Prostate gland (tissue), 2 donors: ENCODE results near the gene MAPKAPK3.

Source experiments
- POLR2A ChIP-seq: fragments of 450-650 bp; IDR thresholded peaks from one replicate; pipeline ENCODE4 v1.6.1; 2016; ENCODE audit warnings: antibody characterized with exemption, mild to moderate bottlenecking
- POLR2AphosphoS5 ChIP-seq: sonication (generic); formaldehyde crosslinking; IDR thresholded peaks from one replicate; pipeline ENCODE4 v1.6.1; 2017; ENCODE audit warnings: antibody characterized with exemption
- TF ChIP-seq, protein P1 (sequence below), 4 experiments: fragments of 200-600 bp in 2 of 4; fragments of 450-650 bp in 2 of 4; sonication (generic) in 2 of 4; IDR thresholded peaks; 1 replicate in 3 of 4; 2 replicates in 1 of 4; pipeline ENCODE4 v1.5.1; 2016 to 2019; ENCODE audit warnings: antibody characterized with exemption in 4 of 4, mild to moderate bottlenecking in 2 of 4, moderate library complexity in 2 of 4

DNA sequence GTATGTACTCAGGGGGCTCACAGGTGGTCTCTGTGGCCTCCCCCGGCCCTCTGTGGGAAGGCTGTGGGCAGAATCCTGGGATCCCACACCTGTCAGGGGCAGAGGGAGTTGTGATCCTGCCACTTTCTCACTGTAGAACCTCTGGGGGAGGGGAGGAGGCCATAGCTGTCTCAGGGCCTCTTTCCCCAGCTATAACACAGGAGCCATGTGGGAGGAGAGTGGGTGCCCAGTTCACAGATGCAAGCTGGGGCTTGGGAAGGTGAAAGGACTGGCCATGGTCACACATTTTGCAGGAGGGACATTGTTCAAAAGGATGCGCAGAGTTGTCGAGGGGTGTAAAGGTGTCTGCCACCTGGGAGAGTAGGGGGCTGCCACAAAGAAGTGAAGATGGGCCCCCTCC is 11.7 kb downstream of the MAPKAPK3 start:
- TF ChIP-seq, protein P1, sequence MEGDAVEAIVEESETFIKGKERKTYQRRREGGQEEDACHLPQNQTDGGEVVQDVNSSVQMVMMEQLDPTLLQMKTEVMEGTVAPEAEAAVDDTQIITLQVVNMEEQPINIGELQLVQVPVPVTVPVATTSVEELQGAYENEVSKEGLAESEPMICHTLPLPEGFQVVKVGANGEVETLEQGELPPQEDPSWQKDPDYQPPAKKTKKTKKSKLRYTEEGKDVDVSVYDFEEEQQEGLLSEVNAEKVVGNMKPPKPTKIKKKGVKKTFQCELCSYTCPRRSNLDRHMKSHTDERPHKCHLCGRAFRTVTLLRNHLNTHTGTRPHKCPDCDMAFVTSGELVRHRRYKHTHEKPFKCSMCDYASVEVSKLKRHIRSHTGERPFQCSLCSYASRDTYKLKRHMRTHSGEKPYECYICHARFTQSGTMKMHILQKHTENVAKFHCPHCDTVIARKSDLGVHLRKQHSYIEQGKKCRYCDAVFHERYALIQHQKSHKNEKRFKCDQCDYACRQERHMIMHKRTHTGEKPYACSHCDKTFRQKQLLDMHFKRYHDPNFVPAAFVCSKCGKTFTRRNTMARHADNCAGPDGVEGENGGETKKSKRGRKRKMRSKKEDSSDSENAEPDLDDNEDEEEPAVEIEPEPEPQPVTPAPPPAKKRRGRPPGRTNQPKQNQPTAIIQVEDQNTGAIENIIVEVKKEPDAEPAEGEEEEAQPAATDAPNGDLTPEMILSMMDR (IDR thresholded peaks at IDR 0.05): no peak
- no peak for TF ChIP-seq POLR2A
- no peak for TF ChIP-seq POLR2AphosphoS5
